Uterus (tissue), 2 donors: Measurements from ENCODE around the gene QARS1.

Experiments used
- CTCF ChIP-seq, 4 experiments: fragments of 200-600 bp in 2 of 4; fragments of 450-650 bp in 2 of 4; sonication (generic) in 2 of 4; IDR thresholded peaks; one replicate each; pipeline ENCODE4 v1.5.1; 2016 to 2019; ENCODE audit warnings: antibody characterized with exemption in 4 of 4, mild to moderate bottlenecking in 2 of 4, moderate library complexity in 1 of 4
- POLR2A ChIP-seq, 2 donors: fragments of 450-650 bp; IDR thresholded peaks; one replicate each; pipeline ENCODE4 v1.6.1; 2016; ENCODE audit warnings: antibody characterized with exemption in 2 of 2, mild to moderate bottlenecking in 1 of 2, moderate library complexity in 1 of 2

GRCh38 chr3:49076116-49076515 is 28.4 kb downstream of the QARS1 start:
- TF ChIP-seq CTCF (IDR thresholded peaks at IDR 0.05), result no peak
- TF ChIP-seq POLR2A (IDR thresholded peaks at IDR 0.05), result no peak
